Measurements from ENCODE around the gene PSTPIP1.

The PSTPIP1 gene

GRCh38 chr15:76972389-76973361 lies 22.3 kb upstream of the PSTPIP1 start:
- TF ChIP-seq ZNF274 (IDR thresholded peaks at IDR 0.05; ENCODE audit: low read depth, low read length), result no peak
- no peak overlapping the region for H3K4me3 ChIP-seq (ENCODE audit: low read length)

GRCh38 chr15:76973362-76973743 lies 21.6 kb upstream of the PSTPIP1 start:
- no peak for TF ChIP-seq ZNF274 (IDR thresholded peaks at IDR 0.05; ENCODE audit: low read depth, low read length)
- H3K4me3 ChIP-seq (ENCODE audit: low read length), result no peak overlapping the region

GRCh38 chr15:76973906-76974305 lies 21.0 kb upstream of the PSTPIP1 start:
- no peak for TF ChIP-seq ZNF274 (IDR thresholded peaks at IDR 0.05; ENCODE audit: low read depth, low read length)
- H3K4me3 ChIP-seq (ENCODE audit: low read length), result no peak overlapping the region

GRCh38 chr15:76974456-76975036 lies 20.4 kb upstream of the PSTPIP1 start:
- no peak overlapping the region for H3K4me3 ChIP-seq (ENCODE audit: low read length)
- no peak for TF ChIP-seq ZNF274 (IDR thresholded peaks at IDR 0.05; ENCODE audit: low read depth, low read length)

GRCh38 chr15:76976141-76976540 lies 18.8 kb upstream of the PSTPIP1 start:
- no peak overlapping the region for H3K4me3 ChIP-seq (ENCODE audit: low read length)
- no peak for TF ChIP-seq ZNF274 (IDR thresholded peaks at IDR 0.05; ENCODE audit: low read depth, low read length)

- no peak for TF ChIP-seq ZNF274 (IDR thresholded peaks at IDR 0.05; ENCODE audit: low read depth, low read length)
- no peak overlapping the region for H3K4me3 ChIP-seq (ENCODE audit: low read length)
Observed at GRCh38 chr15:76976572-76977270, 18.2 kb upstream of the PSTPIP1 start.

- H3K4me3 ChIP-seq (ENCODE audit: low read length), result no peak overlapping the region
- no peak for TF ChIP-seq ZNF274 (IDR thresholded peaks at IDR 0.05; ENCODE audit: low read depth, low read length)
Observed at GRCh38 chr15:76978522-76979330, 16.2 kb upstream of the PSTPIP1 start.

GRCh38 chr15:76979331-76979925 lies 15.5 kb upstream of the PSTPIP1 start:
- H3K4me3 ChIP-seq (ENCODE audit: low read length), result no peak overlapping the region
- TF ChIP-seq ZNF274 (IDR thresholded peaks at IDR 0.05; ENCODE audit: low read depth, low read length), result no peak

GRCh38 chr15:76979996-76980520 lies 14.9 kb upstream of the PSTPIP1 start:
- no peak for TF ChIP-seq ZNF274 (IDR thresholded peaks at IDR 0.05; ENCODE audit: low read depth, low read length)
- no peak overlapping the region for H3K4me3 ChIP-seq (ENCODE audit: low read length)

- H3K4me3 ChIP-seq (ENCODE audit: low read length), result no peak overlapping the region
- no peak for TF ChIP-seq ZNF274 (IDR thresholded peaks at IDR 0.05; ENCODE audit: low read depth, low read length)
Observed at GRCh38 chr15:76982356-76982755, 12.6 kb upstream of the PSTPIP1 start.

GRCh38 chr15:76982756-76983155 lies 12.2 kb upstream of the PSTPIP1 start:
- no peak overlapping the region for H3K4me3 ChIP-seq (ENCODE audit: low read length)
- no peak for TF ChIP-seq ZNF274 (IDR thresholded peaks at IDR 0.05; ENCODE audit: low read depth, low read length)

GRCh38 chr15:76983590-76984375 lies 11.1 kb upstream of the PSTPIP1 start:
- TF ChIP-seq ZNF274 (IDR thresholded peaks at IDR 0.05; ENCODE audit: low read depth, low read length), result no peak
- no peak overlapping the region for H3K4me3 ChIP-seq (ENCODE audit: low read length)
